CD4-positive, alpha-beta T cell treated with Interleukin-4 for 4 hours (primary cell): ENCODE results near the gene PROX2.

ENCODE experiments used
- DNase-seq: peaks from one replicate; pipeline ENCODE4 v3.0.0-alpha.2; 2020

The PROX2 gene

GRCh38 chr14:74875941-74876913 is at the start of gene PROX2:
Gene PROX2, minus strand, starts transcription at chr14:74876145. Its CDS starts 12,311 bp downstream, at chr14:74863834.
- no peak for DNase-seq

GRCh38 chr14:74924061-74924460 is 48.1 kb upstream of the PROX2 start:
- DNase-seq: no peak

- peak; percentile 47 for DNase-seq
Measured at GRCh38 chr14:74922752-74923401, 46.9 kb upstream of the PROX2 start, which contains the start of gene RPS6KL1. Gene RPS6KL1, minus strand, starts transcription at chr14:74923260. Its CDS starts 1,719 bp downstream, at chr14:74921541.

DNA sequence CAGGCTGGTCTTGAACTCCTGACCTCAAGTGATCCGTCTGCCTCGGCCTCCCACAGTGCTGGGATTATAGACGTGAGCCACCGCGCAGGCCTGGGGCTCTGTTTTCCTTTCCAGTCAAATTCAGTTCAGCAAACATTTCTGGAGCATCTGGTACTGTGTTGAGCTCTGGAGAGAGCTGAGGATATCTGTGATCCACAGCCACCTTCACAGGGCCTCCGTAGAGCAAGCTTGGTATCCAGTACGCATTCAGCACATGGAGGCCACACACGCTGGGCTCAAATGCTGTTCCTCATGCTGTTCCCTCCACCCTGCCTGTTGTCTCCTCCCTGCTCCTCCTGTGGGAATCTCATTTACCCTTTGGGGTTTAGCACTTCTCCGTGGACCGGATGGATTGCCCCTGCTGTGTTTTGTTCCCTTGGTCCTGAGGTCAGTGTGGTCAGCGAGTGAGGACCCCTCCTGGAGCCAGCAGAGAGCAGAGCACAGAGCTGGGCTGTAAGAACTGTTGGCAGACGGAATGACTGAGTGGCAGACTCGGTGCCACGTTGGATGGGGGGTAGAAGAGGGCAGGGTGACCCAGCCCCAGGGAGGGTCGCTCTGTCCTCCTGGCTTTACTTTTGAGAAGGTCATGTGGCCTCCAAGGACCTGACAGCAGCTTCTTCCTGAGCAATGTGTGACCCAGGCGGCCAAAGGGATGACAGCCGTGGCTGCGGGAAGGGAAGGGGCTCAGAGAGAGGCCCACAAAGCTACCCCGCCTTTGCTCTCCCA is 46.2 kb upstream of the PROX2 start:
- DNase-seq: no peak

GRCh38 chr14:74921053-74921620 is 45.2 kb upstream of the PROX2 start:
- no peak for DNase-seq

DNA sequence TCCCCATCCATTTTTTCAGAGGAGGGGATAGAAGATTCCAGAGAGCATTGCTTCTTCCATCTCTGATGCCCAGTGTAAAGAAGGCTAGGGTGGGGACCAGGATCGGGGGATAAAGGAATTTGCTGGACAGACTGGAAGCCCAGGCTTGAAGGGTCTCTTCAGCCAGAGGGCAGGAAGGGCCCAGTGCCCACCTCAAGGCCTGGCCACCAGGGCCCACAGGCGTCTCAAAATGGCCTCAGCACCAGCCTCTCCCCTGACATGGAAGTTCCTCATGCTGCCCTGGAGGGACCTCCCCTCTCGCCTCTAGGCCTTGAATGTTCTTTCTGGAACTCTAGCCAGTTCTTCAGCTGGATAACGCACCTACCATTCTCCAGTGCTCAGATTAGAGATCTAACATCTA is 44.3 kb upstream of the PROX2 start:
- DNase-seq: no peak

DNA sequence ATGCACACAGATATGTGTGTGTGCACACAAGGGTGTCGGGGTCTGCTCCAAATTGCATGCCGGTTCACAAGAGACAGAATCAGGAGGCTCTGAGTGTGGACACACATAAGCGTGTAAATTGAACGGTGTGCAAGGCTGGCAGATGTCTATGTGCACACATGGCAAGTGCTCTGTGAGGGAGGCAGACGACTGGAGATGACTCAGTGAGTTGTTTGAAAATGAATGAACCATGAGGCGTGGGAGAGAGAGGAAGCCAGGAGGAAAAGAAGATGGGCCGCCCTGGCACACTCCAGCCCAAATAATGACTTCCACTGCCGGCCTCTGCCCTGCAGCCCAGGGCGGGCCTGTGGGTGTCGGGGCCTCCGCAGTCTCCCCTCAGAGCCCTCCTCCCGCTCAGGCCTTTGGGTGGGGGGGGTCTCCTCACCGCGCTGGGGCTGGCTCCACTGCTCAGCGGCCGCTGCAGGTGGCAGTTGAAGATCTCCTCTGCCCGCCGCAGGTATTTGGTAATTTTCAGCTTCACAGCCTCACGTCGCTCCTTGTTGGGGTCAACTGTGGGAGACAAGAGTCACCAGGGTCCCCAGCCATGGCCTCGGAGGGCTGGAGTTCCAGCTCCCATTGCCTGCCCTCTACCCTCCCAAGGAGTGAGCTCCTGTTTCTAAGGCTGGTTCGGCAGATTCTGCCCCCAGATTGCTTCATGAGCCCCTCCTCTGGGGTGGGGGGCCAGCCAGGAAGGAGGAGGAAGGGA is 43.6 kb upstream of the PROX2 start:
- DNase-seq: no peak

- DNase-seq: no peak
Measured at GRCh38 chr14:74918380-74918779, 42.4 kb upstream of the PROX2 start.

DNA sequence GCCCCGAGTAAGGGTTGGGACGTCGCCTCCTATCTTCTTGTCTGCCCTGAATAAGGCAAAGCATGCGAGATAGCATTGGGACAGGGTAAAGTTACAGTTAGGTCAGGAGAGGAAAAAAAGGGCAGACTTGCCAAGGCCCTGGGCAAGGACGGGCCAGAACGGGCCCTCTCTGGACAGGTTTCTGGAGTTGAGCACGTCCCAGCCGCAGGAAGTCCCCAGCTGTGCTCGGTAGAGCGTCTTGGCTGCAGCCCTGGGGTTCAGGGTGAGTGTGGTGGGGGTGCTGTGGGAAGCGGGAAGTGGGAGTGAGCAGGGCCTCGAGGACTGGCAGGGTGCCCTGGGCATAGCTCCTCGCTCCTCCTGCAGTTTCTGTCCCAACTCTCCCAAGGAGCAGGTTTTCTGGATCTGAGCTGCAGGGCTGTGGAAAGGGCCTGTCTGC is 41.7 kb upstream of the PROX2 start:
- no peak for DNase-seq

DNA sequence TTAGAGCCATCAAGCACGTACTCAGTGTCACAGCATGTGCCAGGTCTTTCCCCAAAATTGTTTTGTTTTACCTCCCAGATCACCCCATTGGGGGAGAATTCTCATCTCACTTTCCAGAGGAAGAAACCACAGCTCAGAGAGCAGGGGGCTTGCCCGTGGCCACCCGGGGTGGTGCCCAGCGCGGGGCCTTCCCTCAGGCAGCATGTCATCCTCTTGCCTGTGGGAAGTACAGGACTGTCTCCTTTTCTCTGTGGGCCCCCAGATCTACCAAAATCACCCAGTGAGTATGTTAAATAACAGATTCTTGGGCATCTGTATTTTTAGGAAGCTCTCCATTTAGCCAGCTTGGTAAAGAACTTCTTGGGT is 41.2 kb upstream of the PROX2 start:
- no peak for DNase-seq

GRCh38 chr14:74915826-74916225 is 39.9 kb upstream of the PROX2 start:
- DNase-seq: no peak

GRCh38 chr14:74915426-74915825 is 39.5 kb upstream of the PROX2 start:
- no peak for DNase-seq

- no peak for DNase-seq
Measured at GRCh38 chr14:74913986-74914573, 38.1 kb upstream of the PROX2 start.

GRCh38 chr14:74913393-74913910 is 37.5 kb upstream of the PROX2 start:
- no peak for DNase-seq

DNA sequence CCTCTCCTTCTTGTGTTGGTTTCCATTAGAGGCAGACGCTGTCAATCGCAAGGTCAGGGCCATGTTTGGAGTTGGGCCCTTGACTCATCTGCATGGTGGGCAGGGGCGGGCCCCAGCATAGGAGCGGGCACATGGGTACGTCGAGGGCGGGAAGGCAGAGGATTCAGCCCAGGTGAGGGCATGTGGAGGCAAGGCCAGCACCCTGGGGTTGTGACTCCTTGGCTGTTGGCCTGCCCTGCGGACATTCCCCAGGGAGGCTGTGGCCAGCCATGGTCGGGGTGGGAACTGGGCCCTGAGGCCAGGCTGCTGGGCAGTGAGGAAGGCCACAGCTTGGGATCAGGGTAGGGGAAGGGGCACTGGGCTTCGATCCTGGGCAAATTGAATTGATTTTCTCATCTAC is 36.9 kb upstream of the PROX2 start:
- no peak for DNase-seq

GRCh38 chr14:74912111-74912510 is 36.2 kb upstream of the PROX2 start:
- no peak for DNase-seq

- DNase-seq: no peak
Measured at GRCh38 chr14:74911704-74912103, 35.8 kb upstream of the PROX2 start.

DNA sequence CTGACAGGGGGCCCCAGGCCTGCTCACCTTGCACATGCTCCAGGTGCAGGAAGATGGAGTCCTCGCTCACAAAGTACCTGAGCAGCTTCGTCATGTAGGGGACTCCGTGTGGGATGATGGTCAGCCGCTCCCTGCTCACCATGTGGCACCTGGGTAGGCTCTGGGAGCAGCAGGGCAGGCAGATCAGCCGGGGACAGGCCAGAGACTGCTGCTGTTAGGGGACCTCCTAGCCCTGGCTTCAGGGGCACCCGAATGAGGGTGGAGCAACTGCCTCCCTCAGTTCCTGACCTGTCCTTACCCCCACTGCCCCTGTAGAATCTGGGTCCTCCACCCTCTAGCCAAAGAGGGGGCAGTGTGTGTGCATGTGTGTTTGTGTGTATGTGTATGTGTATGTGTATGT is 35.3 kb upstream of the PROX2 start:
- DNase-seq: no peak

GRCh38 chr14:74910556-74910955 is 34.6 kb upstream of the PROX2 start:
- DNase-seq: no peak

DNA sequence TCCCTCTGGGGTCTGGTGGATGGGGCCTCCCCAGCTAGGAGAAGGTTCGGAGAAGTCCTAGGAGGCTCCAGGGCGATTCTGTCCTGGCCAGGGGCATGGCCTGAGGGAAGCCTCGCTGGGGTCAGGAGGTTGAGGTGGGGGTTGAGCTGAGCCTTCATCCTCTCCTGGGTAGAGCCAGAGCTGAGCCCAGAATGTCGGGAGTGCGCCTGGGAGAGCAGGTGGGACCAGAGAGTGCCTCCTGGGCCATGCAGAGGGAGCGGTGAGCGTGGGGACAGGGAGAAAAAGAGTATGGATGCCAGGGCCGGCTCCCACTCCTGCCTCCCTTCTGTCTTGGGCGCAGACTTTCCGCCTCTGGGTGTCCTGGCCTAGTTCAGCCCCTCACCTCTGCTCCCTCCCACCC is 34.0 kb upstream of the PROX2 start:
- DNase-seq: no peak

DNA sequence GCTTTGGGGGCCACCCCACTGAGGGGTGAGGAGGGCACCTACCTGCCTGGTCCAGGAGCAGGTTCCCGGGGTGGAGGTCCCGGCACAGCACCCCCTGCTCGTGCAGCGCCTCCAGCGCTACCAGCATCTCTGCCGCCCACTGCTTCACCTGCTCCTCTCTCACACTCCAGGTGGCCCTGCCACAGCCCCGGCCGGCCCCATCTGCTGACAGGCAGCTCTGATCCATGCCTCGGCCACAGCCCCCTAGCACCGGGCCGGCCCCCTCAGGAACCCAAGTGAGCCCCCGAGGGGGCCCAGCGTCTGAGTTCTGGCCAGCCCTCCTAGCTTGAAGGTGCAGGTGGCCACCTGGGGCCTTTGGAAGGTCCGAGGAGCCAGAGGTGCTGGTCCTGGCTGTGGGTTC is 33.6 kb upstream of the PROX2 start:
- no peak for DNase-seq
